Midbrain (tissue), 1 donor: ENCODE data around the gene FBXO34.
"Not testable (repeated sequence)": the region's sequence is repeated elsewhere in the genome, so short reads cannot be mapped to it uniquely, and the experiment has no call there.

Experiments
- DNase-seq: peaks from one replicate; lab custom pipeline; 2025; lab: John Stamatoyannopoulos, UW

The FBXO34 gene

DNA sequence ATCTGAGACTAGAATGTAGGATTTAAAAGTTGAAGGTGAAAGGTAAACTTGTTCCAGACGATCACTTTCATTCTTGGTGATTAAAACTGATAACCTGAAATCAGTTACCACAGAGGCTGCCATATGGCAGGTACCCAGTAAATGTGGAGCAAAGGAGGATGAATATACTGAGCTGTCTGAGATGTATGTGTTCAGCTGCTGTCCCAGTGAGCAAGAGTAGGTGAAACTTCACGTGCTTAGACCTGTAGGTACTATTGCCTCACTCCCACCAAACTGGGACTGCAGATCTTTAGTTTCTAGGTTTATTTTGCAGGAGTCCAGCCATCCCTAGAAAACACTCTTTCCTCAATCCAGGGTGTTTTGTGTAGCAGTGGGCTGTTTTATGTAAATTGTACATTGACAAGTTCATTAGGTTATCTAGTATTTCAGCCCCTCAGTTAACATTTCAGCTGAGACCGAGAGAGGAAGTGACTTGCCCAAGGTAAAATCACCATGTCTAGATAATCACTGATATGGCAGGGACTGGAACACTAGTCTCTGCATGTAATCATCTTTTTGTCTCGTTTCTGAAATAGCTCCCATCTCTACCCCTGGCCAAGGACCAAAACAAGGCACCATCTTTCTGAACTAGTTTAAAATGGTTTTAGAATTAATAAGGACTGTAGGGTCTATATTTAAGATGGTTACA lies 77.7 kb downstream of the FBXO34 start:
- DNase-seq = no peak

DNA sequence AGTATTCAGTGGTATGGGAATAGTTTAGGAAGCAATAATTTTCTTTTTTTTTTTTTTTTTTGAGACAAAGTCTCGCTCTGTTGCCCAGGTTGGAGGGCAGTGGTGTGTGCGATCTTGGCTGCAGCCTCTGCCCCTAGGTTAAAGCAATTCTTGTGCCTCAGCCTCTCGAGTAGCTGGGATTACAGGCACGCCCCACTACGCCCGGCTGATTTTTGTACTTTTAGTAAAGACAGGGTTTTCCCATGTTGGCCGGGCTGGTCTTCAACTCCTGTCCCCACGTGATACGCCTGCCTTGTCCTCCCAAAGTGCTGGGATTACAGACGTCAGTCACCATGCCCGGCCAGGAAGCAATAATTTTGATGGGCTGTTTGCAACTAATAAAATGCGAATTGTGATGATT lies 78.3 kb downstream of the FBXO34 start:
- DNase-seq = no peak

- no peak for DNase-seq
These were observed 79.2 kb downstream of the FBXO34 start for GRCh38 chr14:55350461-55350860.

GRCh38 chr14:55351111-55351510 lies 79.9 kb downstream of the FBXO34 start:
- no peak for DNase-seq

- DNase-seq = no peak
These were observed 81.0 kb downstream of the FBXO34 start for GRCh38 chr14:55352201-55352600.

DNA sequence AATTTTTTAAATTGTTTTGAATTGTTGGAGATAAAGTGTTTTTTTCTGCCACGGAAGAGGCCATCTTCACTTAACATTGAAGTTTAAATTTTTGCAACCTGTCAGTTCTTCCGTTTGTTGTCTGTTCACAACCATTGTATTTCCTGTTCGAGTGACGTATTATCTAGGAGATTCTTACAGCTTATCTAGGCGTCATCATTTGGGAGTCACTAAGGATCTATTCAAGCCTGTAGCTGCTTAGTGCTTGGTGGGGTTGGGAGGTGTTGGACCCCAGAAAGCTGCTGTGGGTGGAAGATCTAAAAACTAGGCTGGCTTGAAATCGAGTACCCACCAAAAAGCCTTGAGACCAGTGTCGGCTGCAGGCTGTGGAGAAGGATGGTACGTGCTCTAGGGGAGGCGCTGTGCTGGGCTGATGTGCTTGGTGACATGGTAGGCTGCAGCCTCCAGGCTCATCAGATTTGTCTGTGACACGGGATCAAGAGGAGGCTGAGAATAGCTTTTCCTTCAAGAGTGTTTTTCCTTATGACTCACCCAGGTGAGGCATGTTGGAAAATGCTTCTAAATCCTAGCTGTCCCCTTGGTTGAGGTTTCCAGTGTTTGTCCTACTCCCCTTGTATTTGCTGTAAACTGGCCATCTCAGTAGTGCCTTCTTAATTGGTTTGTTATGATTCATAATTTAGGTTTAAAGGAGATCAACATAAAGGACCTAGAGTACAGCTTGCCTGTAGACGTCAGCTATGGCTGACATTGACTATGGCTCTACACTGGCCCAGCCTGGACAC lies 82.7 kb downstream of the FBXO34 start:
- no peak for DNase-seq

GRCh38 chr14:55354500-55354899 lies 83.3 kb downstream of the FBXO34 start:
- DNase-seq = peak; percentile 42

- no peak for DNase-seq
These were observed 84.7 kb downstream of the FBXO34 start for GRCh38 chr14:55355922-55356321.

GRCh38 chr14:55356913-55357312 lies 85.7 kb downstream of the FBXO34 start:
- DNase-seq = no peak

GRCh38 chr14:55359307-55359706 lies 88.1 kb downstream of the FBXO34 start:
- DNase-seq = no peak

GRCh38 chr14:55361190-55361589 lies 90.0 kb downstream of the FBXO34 start:
- DNase-seq = no peak

- DNase-seq = no peak
These were observed 95.0 kb downstream of the FBXO34 start for GRCh38 chr14:55366271-55366670.

- no peak for DNase-seq
These were observed 99.7 kb downstream of the FBXO34 start for GRCh38 chr14:55370883-55371455.

GRCh38 chr14:55372423-55372822 lies 101.2 kb downstream of the FBXO34 start:
- DNase-seq = no peak

GRCh38 chr14:55372825-55373224 lies 101.6 kb downstream of the FBXO34 start:
- DNase-seq = no peak

DNA sequence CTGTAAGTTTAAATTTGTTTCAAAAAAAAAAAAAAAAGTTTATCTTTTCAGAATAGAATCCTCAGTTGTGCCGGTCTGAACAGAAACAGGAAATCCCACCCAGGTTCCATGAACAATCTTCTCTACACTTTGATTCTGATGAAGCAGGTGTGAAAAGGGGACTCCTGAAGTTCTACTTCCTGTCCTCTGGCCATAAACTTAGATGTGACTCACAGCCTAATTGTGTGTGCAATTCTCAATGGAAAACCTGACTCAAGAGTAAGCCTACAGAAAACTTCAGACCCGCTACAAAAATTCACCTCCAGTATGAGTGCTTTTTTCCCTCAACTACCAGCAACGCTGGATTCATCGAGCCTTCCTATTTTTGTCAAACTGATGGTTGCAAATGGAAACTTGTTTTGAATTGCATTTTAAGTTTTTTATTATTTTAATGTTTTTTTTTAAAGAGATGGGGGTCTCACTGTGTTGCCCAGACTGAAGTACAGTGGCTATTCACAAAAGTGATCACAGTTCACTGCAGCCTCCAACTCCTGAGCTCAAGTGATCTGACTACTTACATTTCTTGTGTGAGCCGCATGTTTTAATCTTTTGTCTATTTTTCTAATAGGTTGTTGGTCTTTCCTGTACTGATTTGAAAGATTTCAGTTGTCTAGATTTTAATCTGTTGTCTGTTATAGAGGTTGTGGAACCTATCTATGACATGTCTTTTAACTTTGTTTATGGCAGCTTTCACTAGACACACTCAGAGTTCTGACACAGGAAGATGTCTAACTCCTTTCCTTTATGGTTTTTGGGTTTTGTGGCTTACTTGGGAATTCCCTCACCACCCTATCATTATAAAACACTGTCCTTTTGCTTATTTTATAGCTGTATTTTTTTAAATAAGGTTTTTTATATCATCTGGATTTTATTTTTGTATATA lies 102.8 kb downstream of the FBXO34 start:
- no peak for DNase-seq

GRCh38 chr14:55374771-55375170 lies 103.5 kb downstream of the FBXO34 start:
- no peak for DNase-seq

GRCh38 chr14:55377236-55377635 lies 106.0 kb downstream of the FBXO34 start:
- DNase-seq = no peak

DNA sequence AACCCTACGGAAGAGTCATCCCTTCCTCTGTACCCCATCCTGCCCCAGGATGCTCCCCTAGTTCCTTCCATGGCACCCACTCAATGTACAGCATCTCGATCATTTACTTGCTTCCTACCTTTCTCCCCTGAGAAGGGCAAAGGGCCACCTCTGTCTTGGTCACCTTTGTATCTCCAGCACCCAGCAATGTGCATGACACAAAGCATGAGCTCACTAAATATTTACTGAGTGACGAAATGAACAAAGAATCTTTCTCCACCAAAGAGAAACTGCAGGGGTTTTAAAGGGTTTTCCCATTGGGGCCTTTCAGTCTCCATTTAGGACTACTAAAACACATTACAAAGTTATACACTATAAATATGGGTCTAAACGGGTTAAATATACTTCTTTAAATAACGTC lies 109.8 kb downstream of the FBXO34 start:
- no peak for DNase-seq

DNA sequence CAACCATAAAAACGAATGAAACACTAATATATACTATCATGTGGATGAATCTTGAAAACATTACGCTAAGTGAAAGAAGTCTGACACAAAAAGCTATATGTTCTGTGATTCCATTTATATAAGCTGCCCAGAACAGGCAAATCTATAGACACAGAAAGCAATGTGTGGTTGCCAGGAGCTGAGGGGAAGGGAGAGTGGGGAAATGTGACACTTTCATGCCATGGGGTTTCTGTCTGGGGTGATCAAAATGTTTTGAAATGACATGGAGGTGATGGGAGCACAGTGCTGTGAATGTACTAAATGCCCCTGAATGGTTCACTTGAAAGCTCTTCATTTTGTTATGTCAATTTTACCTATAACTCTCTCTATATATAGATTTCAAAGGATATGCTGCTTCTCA lies 110.3 kb downstream of the FBXO34 start:
- no peak for DNase-seq

DNA sequence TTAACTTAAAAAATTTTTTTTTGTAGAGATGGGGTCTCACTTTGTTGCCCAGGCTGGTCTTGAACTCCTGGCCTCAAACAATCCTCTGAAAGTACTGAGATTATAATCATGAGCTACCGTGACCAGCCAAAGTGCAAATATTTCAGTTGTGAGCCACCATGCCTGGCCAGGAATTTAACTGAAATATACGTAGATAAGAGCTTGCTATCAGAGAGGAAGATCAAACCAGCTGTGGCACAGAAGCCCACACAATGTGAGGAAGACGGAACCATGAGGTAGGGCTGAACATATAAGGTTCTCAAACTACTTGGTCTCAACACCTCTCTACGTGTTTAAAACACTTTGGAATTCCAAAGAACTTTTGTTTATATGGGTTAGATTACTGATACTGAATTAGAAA lies 111.3 kb downstream of the FBXO34 start:
- no peak for DNase-seq

- not testable (repeated sequence) for DNase-seq
These were observed 111.8 kb downstream of the FBXO34 start for GRCh38 chr14:55383056-55383466.
